Coronary artery (tissue), 2 donors: Measurements from ENCODE around the gene PEG3.

Source experiments
- DNase-seq: peaks from one replicate; pipeline ENCODE4 v3.0.0-alpha.2; 2017; ENCODE audit warnings: low spot score
- H3K27ac ChIP-seq, 2 donors: fragments of 200-600 bp; sonication (generic); one replicate each; pipeline ENCODE4 v1.5.1; 2016 to 2019
- H3K4me3 ChIP-seq: fragments of 200-600 bp; sonication (generic); 2 replicates; pipeline ENCODE4 v1.5.1; 2016; ENCODE audit warnings: mild to moderate bottlenecking, moderate library complexity
- TF ChIP-seq, protein P1 (sequence below): fragments of 200-600 bp; sonication (generic); IDR thresholded peaks from one replicate; pipeline ENCODE4 v1.5.1; 2019; ENCODE audit warnings: antibody characterized with exemption

PEG3 gene

DNA sequence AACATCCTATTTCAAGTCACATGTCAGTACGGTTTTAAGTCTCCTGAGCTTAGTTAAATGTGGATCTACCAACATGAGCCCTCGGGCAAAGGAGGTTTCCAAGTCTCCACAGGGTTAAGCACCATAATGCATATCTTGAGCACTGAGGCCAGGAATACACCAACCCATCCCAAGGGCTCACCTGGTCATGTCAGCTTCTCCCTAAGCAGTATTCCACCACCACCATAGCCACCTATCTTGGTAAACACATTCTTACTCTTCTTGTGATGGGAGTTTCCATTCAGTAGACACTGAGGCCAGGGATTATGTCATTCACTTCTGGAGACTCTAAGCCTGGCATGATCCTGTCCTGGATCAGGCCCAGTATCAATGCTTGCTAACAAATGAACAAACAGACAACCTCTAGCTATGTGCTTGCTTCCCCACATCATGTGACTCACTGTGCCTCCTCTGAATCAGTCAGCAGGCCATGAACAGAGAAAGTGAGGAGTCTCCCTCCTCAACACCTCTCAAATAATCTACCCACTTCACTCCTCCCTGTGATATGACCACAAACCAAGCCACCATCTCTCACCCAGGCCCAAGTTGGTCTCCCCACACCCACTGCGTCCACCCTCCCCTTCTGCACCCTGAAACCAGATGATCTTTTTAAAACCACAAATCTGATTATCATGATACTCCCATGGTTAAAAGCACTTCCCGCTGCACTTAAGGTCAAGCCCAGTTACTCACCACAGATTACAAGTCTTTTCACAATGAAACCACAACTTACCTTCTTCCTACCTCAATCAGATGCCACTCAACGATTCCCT lies 5.8 kb downstream of the PEG3 start:
- TF ChIP-seq, protein P1, sequence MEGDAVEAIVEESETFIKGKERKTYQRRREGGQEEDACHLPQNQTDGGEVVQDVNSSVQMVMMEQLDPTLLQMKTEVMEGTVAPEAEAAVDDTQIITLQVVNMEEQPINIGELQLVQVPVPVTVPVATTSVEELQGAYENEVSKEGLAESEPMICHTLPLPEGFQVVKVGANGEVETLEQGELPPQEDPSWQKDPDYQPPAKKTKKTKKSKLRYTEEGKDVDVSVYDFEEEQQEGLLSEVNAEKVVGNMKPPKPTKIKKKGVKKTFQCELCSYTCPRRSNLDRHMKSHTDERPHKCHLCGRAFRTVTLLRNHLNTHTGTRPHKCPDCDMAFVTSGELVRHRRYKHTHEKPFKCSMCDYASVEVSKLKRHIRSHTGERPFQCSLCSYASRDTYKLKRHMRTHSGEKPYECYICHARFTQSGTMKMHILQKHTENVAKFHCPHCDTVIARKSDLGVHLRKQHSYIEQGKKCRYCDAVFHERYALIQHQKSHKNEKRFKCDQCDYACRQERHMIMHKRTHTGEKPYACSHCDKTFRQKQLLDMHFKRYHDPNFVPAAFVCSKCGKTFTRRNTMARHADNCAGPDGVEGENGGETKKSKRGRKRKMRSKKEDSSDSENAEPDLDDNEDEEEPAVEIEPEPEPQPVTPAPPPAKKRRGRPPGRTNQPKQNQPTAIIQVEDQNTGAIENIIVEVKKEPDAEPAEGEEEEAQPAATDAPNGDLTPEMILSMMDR = no peak
- no peak overlapping the region for H3K27ac ChIP-seq
- H3K4me3 ChIP-seq = no peak overlapping the region
- no peak for DNase-seq

DNA sequence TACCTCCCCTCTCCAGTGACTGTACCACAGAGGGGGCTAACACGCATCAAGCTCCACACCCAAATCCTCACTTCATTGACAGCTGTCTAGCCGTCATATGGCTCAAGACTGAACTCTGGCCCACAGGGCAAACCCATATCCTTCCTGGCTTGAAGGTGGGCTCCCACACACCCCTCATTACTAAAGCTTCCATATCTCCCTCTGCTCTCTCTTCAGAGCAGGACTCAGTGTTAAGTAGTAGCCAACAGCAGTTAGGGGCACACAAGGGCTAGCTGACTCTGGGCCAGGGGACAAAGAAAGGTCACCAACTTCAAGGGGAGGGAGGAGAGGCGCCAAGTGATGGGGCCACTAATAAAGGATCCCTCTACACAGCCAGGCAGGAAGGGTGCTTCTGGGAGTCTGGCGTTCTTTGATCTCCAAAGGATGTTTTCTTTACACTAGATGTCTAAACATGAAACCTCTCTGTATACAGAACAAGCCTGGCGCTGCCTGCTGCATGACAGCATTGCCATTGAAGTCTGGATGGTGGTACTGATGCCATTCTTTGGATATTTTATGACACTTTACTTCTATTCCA lies 8.1 kb downstream of the PEG3 start:
- TF ChIP-seq, protein P1 = no peak
- H3K4me3 ChIP-seq = no peak overlapping the region
- no peak for DNase-seq
- no peak overlapping the region for H3K27ac ChIP-seq

DNA sequence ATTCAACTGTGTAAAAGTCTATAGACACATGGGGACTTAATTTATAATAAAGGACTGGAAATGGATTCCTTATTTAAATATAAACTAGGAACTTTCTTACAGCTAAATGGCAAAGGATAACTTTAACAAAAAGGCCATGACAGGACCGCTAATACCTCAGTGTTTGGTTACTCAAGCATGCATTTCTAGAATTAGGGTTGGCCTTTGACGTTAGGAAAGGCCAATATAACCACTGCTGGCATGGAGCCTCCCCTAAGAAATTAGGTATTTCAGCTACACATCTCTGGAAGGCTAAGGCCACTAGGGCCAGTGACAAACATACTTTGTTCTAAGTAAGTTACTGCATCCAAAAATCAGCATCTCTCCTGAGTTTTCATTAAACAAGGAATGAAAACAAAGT lies 9.3 kb downstream of the PEG3 start:
- TF ChIP-seq, protein P1 = no peak
- Histone ChIP-seq H3K27ac (no peak overlapping the region), H3K4me3 (no peak overlapping the region)
- no peak for DNase-seq

DNA sequence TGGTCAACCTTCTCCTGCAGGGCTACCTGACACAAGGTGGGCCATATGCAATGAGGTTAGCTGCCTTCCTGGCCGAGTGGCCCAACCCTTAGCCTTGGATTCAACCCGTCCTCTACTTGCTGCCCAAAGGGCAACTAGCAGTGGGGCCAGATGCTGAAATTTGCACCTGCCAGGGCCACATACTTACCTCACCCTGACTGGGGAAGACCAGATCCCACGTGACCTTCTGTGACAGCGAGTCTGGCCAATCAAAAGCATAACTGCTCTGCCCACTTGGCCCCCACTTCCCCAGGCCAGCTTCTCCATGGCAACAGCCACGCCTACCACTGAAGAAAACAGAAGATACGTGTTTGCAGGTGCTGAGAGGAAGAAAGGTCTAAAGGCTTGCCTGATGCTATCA lies 10.9 kb downstream of the PEG3 start:
- Histone ChIP-seq H3K27ac (no peak overlapping the region), H3K4me3 (no peak overlapping the region)
- DNase-seq = no peak
- TF ChIP-seq, protein P1 = no peak

DNA sequence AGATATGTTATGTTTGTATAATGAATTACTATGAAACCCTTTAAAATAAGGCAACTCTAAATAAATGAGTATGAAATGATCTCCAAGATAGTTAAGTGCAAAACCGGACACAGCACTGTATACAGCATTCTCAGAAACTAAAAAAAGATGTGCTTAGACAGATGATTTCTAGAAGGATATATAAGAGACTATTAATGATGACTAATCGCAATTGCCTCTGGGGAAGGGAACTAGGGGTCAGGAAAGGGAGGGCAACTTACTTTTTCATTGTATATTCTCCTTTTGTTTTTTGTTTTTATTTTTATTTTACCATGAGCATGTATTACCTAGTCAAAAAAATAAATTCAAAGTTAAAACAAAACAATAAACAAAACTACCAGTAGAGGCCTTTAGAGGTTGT lies 12.8 kb downstream of the PEG3 start:
- TF ChIP-seq, protein P1 = no peak
- H3K27ac ChIP-seq = no peak overlapping the region

DNA sequence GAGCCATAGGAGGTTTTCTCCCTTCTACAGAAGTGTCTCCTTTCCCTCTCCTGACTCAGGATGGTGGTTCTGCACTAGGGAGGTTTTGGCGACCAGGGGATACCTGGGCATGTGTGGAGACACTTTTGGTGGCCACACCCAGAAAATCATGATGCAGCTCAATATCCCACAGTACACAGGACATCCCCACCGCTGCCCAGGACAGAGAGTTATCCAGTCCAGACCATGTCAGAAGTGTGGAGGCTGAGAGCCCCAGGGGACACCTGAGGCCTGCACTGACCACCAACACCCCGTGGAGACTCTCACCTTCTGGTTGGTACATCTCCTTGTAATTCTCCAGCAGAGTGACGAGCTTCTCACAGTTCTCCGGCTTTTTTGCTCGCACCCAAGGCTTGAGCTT lies 16.6 kb downstream of the PEG3 start:
- TF ChIP-seq, protein P1 = no peak

More for the DNA sequence above, 12.8 kb downstream of the PEG3 start:
- H3K4me3 ChIP-seq = no peak overlapping the region
- DNase-seq = no peak

DNA sequence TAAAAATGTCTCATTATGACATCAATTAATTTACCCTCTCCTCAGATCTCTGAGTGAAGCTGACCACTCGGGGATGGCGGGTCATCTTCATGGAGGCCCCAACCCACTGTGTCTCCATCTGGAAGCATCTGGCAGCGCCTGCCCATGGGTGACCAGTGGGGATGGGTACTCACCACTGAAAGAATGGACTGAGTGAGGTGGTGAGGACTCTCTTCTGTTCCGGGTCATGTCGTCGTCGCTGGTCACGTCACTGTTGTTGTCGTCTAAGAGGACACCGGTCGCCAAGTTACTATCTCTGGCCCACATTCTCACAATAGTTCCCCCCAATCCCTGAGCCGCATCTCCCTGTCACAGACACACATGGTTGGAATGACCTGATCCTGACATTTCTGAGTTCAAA lies 17.1 kb downstream of the PEG3 start:
- DNase-seq = no peak
- no peak overlapping the region for H3K4me3 ChIP-seq
- H3K27ac ChIP-seq = no peak overlapping the region
- TF ChIP-seq, protein P1 = no peak

More for the DNA sequence above, 16.6 kb downstream of the PEG3 start:
- Histone ChIP-seq H3K27ac (no peak overlapping the region), H3K4me3 (no peak overlapping the region)
- DNase-seq = no peak
